K562 (cell line): ENCODE data around the gene PTGIR. TPM values are rescaled to one million over a fixed set of nuclear protein-coding genes. Genes with fewer than 3 reads are reported as not detected.
A peak's percentile ranks its signal among the peaks of the same experiment; 100 is the strongest.

Source experiments
- CBFA2T3 ChIP-seq: fragments of 450-650 bp; IDR thresholded peaks from 2 replicates; pipeline ENCODE4 v1.6.1; 2017
- FOSL1 ChIP-seq: fragments of 200-800 bp; sonication (Bioruptor generic); conservative IDR thresholded peaks from 2 replicates; pipeline ENCODE4 v1.6.1; 2016; ENCODE audit warnings: missing genetic modification characterization, missing compliant biosample characterization
- KDM4B ChIP-seq, 2 experiments: fragments of 450-650 bp in 1 of 2; sonication (generic) in 1 of 2; IDR thresholded peaks; 2 replicates each; pipeline ENCODE4 v1.6.1; 2016 to 2017; ENCODE audit warnings: borderline replicate concordance in 2 of 2, antibody characterized with exemption in 1 of 2, low read depth in 1 of 2, mild to moderate bottlenecking in 1 of 2
- LEF1 ChIP-seq: fragments of 450-650 bp; IDR thresholded peaks from 2 replicates; pipeline ENCODE4 v1.6.1; 2016; ENCODE audit warnings: mild to moderate bottlenecking
- MXI1 ChIP-seq: IDR thresholded peaks from 2 replicates; pipeline ENCODE4 v1.6.1; 2011; ENCODE audit warnings: low read depth, mild to moderate bottlenecking, improper control_type of control experiment, low read length
- NBN ChIP-seq: fragments of 450-650 bp; IDR thresholded peaks from 2 replicates; pipeline ENCODE4 v1.6.1; 2016; ENCODE audit warnings: low read depth, mild to moderate bottlenecking
- NFIX ChIP-seq: fragments of 250-450 bp; sonication (Bioruptor Pico); IDR thresholded peaks from 2 replicates; pipeline ENCODE4 v1.4.0; 2020; ENCODE audit warnings: low read depth, mild to moderate bottlenecking, moderate library complexity
- PHTF2 ChIP-seq: fragments of 250-450 bp; sonication (Bioruptor Pico); IDR thresholded peaks from 2 replicates; pipeline ENCODE4 v1.5.0; 2021; ENCODE audit warnings: mild to moderate bottlenecking
- PML ChIP-seq: IDR thresholded peaks from 2 replicates; pipeline ENCODE4 v1.6.1; 2012; ENCODE audit warnings: low read length, inconsistent platforms
- POLR3G ChIP-seq: IDR thresholded peaks from 2 replicates; pipeline ENCODE4 v1.6.1; 2011; ENCODE audit not compliant: insufficient read length, insufficient replicate concordance; ENCODE audit errors: extremely low read depth
- PRDM10 ChIP-seq: fragments of 450-650 bp; IDR thresholded peaks from 2 replicates; pipeline ENCODE4 v1.6.1; 2018; ENCODE audit not compliant: partially characterized antibody
- SNIP1 ChIP-seq: fragments of 450-650 bp; IDR thresholded peaks from 2 replicates; pipeline ENCODE4 v1.7.1; 2017; ENCODE audit warnings: low read depth, mild to moderate bottlenecking
- SP2 ChIP-seq: IDR thresholded peaks from 2 replicates; pipeline ENCODE4 v1.6.1; 2011; ENCODE audit warnings: mild to moderate bottlenecking, low read depth, low read length, moderate library complexity; ENCODE audit not compliant: poor library complexity, severe bottlenecking; ENCODE audit errors: extremely low read depth
- TARDBP ChIP-seq: fragments of 450-650 bp; IDR thresholded peaks from 2 replicates; pipeline ENCODE4 v1.6.1; 2016
- TCF7L2 ChIP-seq: fragments of 150-350 bp; IDR thresholded peaks from 2 replicates; pipeline ENCODE4 v1.6.1; 2016; ENCODE audit warnings: low read depth, mild to moderate bottlenecking, low read length, moderate library complexity
- ZBTB9 ChIP-seq: fragments of 450-650 bp; formaldehyde crosslinking; IDR thresholded peaks from 2 replicates; pipeline ENCODE4 v1.4.0; 2020; ENCODE audit warnings: mild to moderate bottlenecking, moderate library complexity
- ZEB2 ChIP-seq: fragments of 450-650 bp; IDR thresholded peaks from 2 replicates; pipeline ENCODE4 v1.6.1; 2016
- ZFP36 ChIP-seq: fragments of 150-350 bp; IDR thresholded peaks from 2 replicates; pipeline ENCODE4 v1.6.1; 2018; ENCODE audit warnings: low read length, low read depth; ENCODE audit not compliant: partially characterized antibody
- polyA plus RNA-seq, 8 experiments: library from polyadenylated mRNA; depleted of rRNA in 4 of 8; stranded (reverse) in 5 of 8; unstranded in 3 of 8; fragments of >200 nt; fragmentation: Nextera tagmentation in 2 of 8; fragmentation: Illumina TruSeq in 1 of 8; extraction: Ambion mirVana in 2 of 8; extraction: Trizol in 1 of 8; gene quantifications; 2 replicates each; pipeline versions ENCODE4 v1.2.1 to v1.2.3, GENCODE V29; 2011 to 2014; ENCODE audit warnings: inconsistent platforms in 1 of 8, missing spikeins in 1 of 8
- total RNA-seq, 7 experiments: library from RNA; depleted of rRNA in 6 of 7; stranded (reverse); fragments of >200 nt in 6 of 7; fragmentation: Illumina TruSeq in 2 of 7; extraction: Trizol in 2 of 7; gene quantifications; 2 replicates each; pipeline versions ENCODE4 v1.2.1 to v1.2.3, GENCODE V29; 2011 to 2021; ENCODE audit warnings: low replicate concordance in 1 of 7
- TF ChIP-seq, protein P1 (sequence below): sonication (generic); formaldehyde crosslinking; IDR thresholded peaks from 2 replicates; pipeline ENCODE4 v1.9.0; 2022; ENCODE audit warnings: mild to moderate bottlenecking, missing genetic modification reagents
- TF ChIP-seq, protein P2 (sequence below): fragments of 450-650 bp; conservative IDR thresholded peaks from 2 replicates; pipeline ENCODE4 v1.6.1; 2016; ENCODE audit warnings: missing genetic modification characterization, low read depth, mild to moderate bottlenecking, missing compliant biosample characterization, moderate library complexity
- TF ChIP-seq, protein P3 (sequence below): fragments of 250-450 bp; sonication (Bioruptor Pico); IDR thresholded peaks from 2 replicates; pipeline ENCODE4 v1.5.0; 2021

The PTGIR gene
- total and polyA plus RNA-seq, 9 of the 15 experiments (the other 6 are each of a cell fraction or from before 2014, with no cell fraction given): 0.11 to 3.4 (median 1.1) TPM; not detected in 1

GRCh38 chr19:46600384-46601317, 24.2 kb downstream of the PTGIR start (continued):
- TF ChIP-seq PRDM10 (peak; percentile 100), ZFP36 (peak; percentile 77), LEF1 (peak; percentile 50; the same call in 1 of the 2 replicates), NFIX (CRISPR knock-in tag) (no peak), PML (peak; percentile 22; the same call in 1 of the 2 replicates), POLR3G (no peak), NBN (peak; percentile 91; the same call in 1 of the 2 replicates), FOSL1 (tag) (peak; percentile 87), TCF7L2 (peak; percentile 93), ZBTB9 (peak; percentile 90), SNIP1 (no peak), SP2 (no peak), MXI1 (no peak), KDM4B (IDR thresholded peaks at IDR 0.05; ENCODE audit: borderline replicate concordance in 2 of 2, low read depth in 1 of 2) (peak in 1 of 2 experiments; percentile 43; a peak in 1 of 4 replicates), PHTF2 (CRISPR knock-in tag) (no peak), TARDBP (peak; percentile 99), ZEB2 (no peak), CBFA2T3 (no peak)
- TF ChIP-seq, protein P1, sequence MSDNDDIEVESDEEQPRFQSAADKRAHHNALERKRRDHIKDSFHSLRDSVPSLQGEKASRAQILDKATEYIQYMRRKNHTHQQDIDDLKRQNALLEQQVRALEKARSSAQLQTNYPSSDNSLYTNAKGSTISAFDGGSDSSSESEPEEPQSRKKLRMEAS (CRISPR knock-in tag): peak; percentile 86
- TF ChIP-seq, protein P2, sequence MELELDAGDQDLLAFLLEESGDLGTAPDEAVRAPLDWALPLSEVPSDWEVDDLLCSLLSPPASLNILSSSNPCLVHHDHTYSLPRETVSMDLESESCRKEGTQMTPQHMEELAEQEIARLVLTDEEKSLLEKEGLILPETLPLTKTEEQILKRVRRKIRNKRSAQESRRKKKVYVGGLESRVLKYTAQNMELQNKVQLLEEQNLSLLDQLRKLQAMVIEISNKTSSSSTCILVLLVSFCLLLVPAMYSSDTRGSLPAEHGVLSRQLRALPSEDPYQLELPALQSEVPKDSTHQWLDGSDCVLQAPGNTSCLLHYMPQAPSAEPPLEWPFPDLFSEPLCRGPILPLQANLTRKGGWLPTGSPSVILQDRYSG (tag): peak; percentile 97
- TF ChIP-seq, protein P3, sequence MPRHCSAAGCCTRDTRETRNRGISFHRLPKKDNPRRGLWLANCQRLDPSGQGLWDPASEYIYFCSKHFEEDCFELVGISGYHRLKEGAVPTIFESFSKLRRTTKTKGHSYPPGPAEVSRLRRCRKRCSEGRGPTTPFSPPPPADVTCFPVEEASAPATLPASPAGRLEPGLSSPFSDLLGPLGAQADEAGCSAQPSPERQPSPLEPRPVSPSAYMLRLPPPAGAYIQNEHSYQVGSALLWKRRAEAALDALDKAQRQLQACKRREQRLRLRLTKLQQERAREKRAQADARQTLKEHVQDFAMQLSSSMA (CRISPR knock-in tag): no peak
